ENCODE data around the gene POSTN. TPM values are rescaled to one million over a fixed set of nuclear protein-coding genes. Genes with fewer than 3 reads are reported as not detected.

Gene POSTN
- total RNA-seq, 4 donors from 2014 or later, result 124 to 351 (median 232) TPM

DNA sequence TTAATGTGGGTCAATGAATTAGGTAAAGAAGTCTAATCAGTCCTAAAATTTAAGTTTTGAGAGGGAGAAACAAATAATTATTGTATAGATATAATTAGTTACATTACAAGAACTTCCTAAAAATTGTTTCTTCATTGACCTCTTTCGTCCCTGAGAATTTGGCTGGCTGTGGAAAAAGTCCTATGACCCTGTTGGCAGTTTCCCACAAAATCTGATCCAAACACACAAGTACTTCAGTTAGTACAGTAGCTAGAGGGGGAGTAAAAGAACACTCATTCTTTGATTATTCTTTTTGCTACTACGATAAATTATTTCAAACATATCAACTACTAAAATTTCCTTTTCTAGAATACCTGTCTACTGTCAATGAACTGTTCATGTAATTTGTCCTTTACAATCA is 11.3 kb downstream of the POSTN start:
- no peaks in the 10 kb centered on the region for H3K36me3 ChIP-seq
- H3K27me3 ChIP-seq, result no peaks in the 10 kb centered on the region
- no peaks in the 10 kb centered on the region for H3K4me1 ChIP-seq
- WGBS, result 52% methylated on average over 2 of the region's 2 CpGs
- no peak for DNase-seq (ENCODE audit: low spot score in 2 of 2)
- no peak overlapping the region for H3K4me3 ChIP-seq
- no peak overlapping the region for H3K27ac ChIP-seq
- H3K9me3 ChIP-seq, result no peaks in the 10 kb centered on the region
- TF ChIP-seq POLR2AphosphoS5 (IDR thresholded peaks at IDR 0.05), result no peak
- TF ChIP-seq EP300 (IDR thresholded peaks at IDR 0.05), result no peak

DNA sequence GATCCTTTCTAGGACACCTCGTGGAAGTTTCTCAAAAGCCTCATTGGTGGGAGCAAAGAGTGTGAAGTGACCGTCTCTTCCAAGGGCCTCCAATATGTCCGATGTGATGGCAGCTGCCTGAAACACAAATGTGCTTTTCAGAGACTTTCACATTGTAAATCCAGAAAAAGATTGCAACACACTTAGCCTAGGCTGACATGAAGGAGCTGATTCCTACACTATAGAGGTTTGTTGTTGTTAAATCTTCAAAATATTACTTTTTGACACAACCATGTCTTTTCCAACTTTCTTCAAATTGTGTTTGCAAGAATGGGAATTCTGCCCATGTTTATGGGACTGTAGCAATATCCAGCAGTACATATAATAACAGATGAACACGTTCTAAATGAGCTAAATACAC is 12.4 kb downstream of the POSTN start:
- no peak overlapping the region for H3K27ac ChIP-seq
- 91% methylated on average over 4 of the region's 4 CpGs for WGBS
- no peak overlapping the region for H3K4me3 ChIP-seq
- H3K9me3 ChIP-seq, result no peaks in the 10 kb centered on the region
- no peak for DNase-seq (ENCODE audit: low spot score in 2 of 2)
- no peaks in the 10 kb centered on the region for H3K4me1 ChIP-seq
- TF ChIP-seq, protein P1, sequence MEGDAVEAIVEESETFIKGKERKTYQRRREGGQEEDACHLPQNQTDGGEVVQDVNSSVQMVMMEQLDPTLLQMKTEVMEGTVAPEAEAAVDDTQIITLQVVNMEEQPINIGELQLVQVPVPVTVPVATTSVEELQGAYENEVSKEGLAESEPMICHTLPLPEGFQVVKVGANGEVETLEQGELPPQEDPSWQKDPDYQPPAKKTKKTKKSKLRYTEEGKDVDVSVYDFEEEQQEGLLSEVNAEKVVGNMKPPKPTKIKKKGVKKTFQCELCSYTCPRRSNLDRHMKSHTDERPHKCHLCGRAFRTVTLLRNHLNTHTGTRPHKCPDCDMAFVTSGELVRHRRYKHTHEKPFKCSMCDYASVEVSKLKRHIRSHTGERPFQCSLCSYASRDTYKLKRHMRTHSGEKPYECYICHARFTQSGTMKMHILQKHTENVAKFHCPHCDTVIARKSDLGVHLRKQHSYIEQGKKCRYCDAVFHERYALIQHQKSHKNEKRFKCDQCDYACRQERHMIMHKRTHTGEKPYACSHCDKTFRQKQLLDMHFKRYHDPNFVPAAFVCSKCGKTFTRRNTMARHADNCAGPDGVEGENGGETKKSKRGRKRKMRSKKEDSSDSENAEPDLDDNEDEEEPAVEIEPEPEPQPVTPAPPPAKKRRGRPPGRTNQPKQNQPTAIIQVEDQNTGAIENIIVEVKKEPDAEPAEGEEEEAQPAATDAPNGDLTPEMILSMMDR (IDR thresholded peaks at IDR 0.05), result no peak
- TF ChIP-seq POLR2AphosphoS5 (IDR thresholded peaks at IDR 0.05) (no peak), POLR2A (IDR thresholded peaks at IDR 0.05) (no peak), EP300 (IDR thresholded peaks at IDR 0.05) (no peak)
- H3K36me3 ChIP-seq, result no peaks in the 10 kb centered on the region
- no peaks in the 10 kb centered on the region for H3K27me3 ChIP-seq

DNA sequence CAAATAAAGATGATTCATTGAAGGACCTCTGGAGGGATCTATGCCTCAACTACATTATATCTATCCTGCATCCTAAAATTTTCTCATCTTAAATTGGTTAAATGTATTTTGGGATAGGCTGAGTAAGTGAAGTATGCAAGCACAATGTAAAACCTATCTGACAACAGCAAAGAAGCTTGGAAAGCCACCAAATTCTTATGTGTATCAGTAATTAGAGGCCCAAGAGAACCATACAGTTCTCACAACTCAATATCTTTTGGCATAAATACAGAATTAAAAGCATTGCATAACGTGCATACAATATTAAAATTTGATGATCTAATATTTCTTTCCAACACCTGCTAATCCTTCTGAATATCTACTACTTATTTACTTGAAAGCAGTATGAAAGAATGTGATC is 13.0 kb downstream of the POSTN start:
- DNase-seq (ENCODE audit: low spot score in 2 of 2), result no peak
- Histone ChIP-seq H3K4me1 (no peaks in the 10 kb centered on the region), H3K36me3 (no peaks in the 10 kb centered on the region), H3K4me3 (no peak overlapping the region), H3K9me3 (no peaks in the 10 kb centered on the region), H3K27me3 (no peaks in the 10 kb centered on the region), H3K27ac (no peak overlapping the region)
- TF ChIP-seq EP300 (IDR thresholded peaks at IDR 0.05) (no peak), POLR2AphosphoS5 (IDR thresholded peaks at IDR 0.05) (no peak), POLR2A (IDR thresholded peaks at IDR 0.05) (no peak)
- TF ChIP-seq, protein P1 (IDR thresholded peaks at IDR 0.05), result no peak
- WGBS, result 49% methylated on average over 1 of the region's 1 CpG

DNA sequence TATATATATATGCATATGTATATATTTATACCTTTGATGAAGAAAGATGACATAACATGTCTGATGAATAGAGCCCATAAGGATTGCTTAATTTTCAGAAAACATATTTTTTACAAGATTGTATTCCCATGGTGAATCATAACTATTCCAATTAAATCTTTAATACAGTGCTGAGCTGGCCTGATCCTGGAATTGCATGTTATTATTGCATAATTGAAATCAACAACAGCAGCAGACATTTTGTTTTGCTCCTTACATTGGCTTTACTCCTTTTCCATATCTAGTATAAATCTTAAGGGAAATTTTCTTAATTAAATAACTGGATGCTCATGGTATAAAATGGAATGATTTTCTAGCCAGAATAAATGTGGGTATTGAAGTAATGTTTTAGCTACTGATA is 22.0 kb downstream of the POSTN start:
- H3K27me3 ChIP-seq, result no peaks in the 10 kb centered on the region
- H3K27ac ChIP-seq, result no peak overlapping the region
- no peak overlapping the region for H3K4me3 ChIP-seq
- TF ChIP-seq POLR2A (IDR thresholded peaks at IDR 0.05), result no peak
- no peaks in the 10 kb centered on the region for H3K4me1 ChIP-seq
- DNase-seq (ENCODE audit: low spot score in 2 of 2), result no peak
- H3K36me3 ChIP-seq, result no peaks in the 10 kb centered on the region
- H3K9me3 ChIP-seq, result no peaks in the 10 kb centered on the region

DNA sequence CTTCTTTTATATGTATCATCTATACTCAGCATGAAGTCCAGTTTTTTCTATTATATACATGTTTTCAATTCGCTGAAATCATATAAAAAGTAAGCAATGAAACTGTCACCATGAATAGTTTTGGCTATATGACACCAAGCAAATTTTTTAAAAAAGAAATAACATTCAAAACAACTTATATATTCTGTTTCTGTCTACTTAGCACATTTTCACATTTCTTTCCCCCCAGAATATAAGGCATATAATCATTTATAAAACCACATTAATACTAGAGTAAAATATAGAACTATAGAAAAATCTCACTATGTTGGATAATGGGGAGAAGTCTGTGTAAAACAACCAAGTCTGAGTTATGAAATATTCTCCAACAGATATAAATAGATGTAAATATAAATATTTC is 33.1 kb downstream of the POSTN start:
- TF ChIP-seq POLR2AphosphoS5 (IDR thresholded peaks at IDR 0.05), result no peak
- no peak for TF ChIP-seq POLR2A (IDR thresholded peaks at IDR 0.05)
- TF ChIP-seq EP300 (IDR thresholded peaks at IDR 0.05), result no peak
- TF ChIP-seq, protein P1 (IDR thresholded peaks at IDR 0.05), result no peak
- Histone ChIP-seq H3K36me3 (no peaks in the 10 kb centered on the region), H3K4me3 (no peak overlapping the region), H3K9me3 (no peaks in the 10 kb centered on the region), H3K4me1 (no peaks in the 10 kb centered on the region), H3K27ac (no peak overlapping the region), H3K27me3 (no peaks in the 10 kb centered on the region)
- DNase-seq (ENCODE audit: low spot score in 2 of 2), result no peak
- WGBS, result 91% methylated on average over 1 of the region's 1 CpG

GRCh38 chr13:37561031-37561430 is 37.5 kb downstream of the POSTN start:
- DNase-seq (ENCODE audit: low spot score in 2 of 2), result no peak
- no peaks in the 10 kb centered on the region for H3K27me3 ChIP-seq
- H3K4me3 ChIP-seq, result no peak overlapping the region
- no peaks in the 10 kb centered on the region for H3K4me1 ChIP-seq
- peaks cover 3% of the 10 kb centered on the region for H3K9me3 ChIP-seq
- H3K27ac ChIP-seq, result no peak overlapping the region
- no peaks in the 10 kb centered on the region for H3K36me3 ChIP-seq
- no peak for TF ChIP-seq POLR2AphosphoS5 (IDR thresholded peaks at IDR 0.05)
- TF ChIP-seq POLR2A (IDR thresholded peaks at IDR 0.05), result no peak
- TF ChIP-seq, protein P1 (IDR thresholded peaks at IDR 0.05), result no peak
- no peak for TF ChIP-seq EP300 (IDR thresholded peaks at IDR 0.05)
- WGBS, result 40% methylated on average over 2 of the region's 2 CpGs
